ENCODE data around the gene MAP10. TPM values are rescaled to one million over a fixed set of nuclear protein-coding genes. Genes with fewer than 3 reads are reported as not detected.

The MAP10 gene
- total RNA-seq, 1 donor from 2014 or later = 4.0 TPM

- intact Hi-C loops (cut with micrococcal nuclease) = no loop called here
Measured at GRCh38 chr1:232853994-232854797, 49.0 kb downstream of the MAP10 start.

GRCh38 chr1:232854798-232855159 lies 49.6 kb downstream of the MAP10 start:
- intact Hi-C loops (cut with micrococcal nuclease) = no loop called here

- intact Hi-C loops (cut with micrococcal nuclease) = no loop called here
Measured at GRCh38 chr1:232856541-232856940, 51.3 kb downstream of the MAP10 start.

Other genes starting within 250 kb of the MAP10 start
- gene SIPA1L2, start 175.3 kb upstream of the MAP10 start, total RNA-seq = 1.4 and 2.0 TPM in 2 replicates
- gene NTPCR, start 145.2 kb downstream of the MAP10 start, total RNA-seq = 24.5 and 26.7 TPM in 2 replicates

All from T-helper 1 cell treated with Interleukin-12 subunit alpha and Interleukin-12 subunit beta and Interleukin-4 antibody, amounts not matched to agents 30 ng/mL and 1 ng/mL, for 36 hours (primary cell).